Measurements from ENCODE around the gene FGB. TPM values are rescaled to one million over a fixed set of nuclear protein-coding genes. Genes with fewer than 3 reads are reported as not detected.
A peak's percentile ranks its signal among the peaks of the same experiment; 100 is the strongest.

The FGB gene
- total RNA-seq, 5 donors from 2014 or later (not counting 1 experiment from before 2014, with no cell fraction given), result 2.5 to 4.2 (median 3.0) TPM; not detected in 2

GRCh38 chr4:154618708-154619315 lies 56.0 kb downstream of the FGB start:
- Histone ChIP-seq H3K4me3 (ENCODE audit: control insufficient read depth in 1 of 2, extremely low read depth in 1 of 2, low read length in 1 of 2) (no peak overlapping the region), H3K27ac (ENCODE audit: low read length) (no peak overlapping the region), H3K27me3 (replicated peaks in 1 of 2; ENCODE audit: control insufficient read depth in 2 of 2, extremely low read depth in 1 of 2, insufficient read depth in 2 of 2, low read length in 1 of 2) (no peaks in the 10 kb centered on the region), H3K36me3 (ENCODE audit: control insufficient read depth in 2 of 2, extremely low read depth in 1 of 2, insufficient read depth in 1 of 2, low read length in 1 of 2) (no peaks in the 10 kb centered on the region), H3K9me3 (no peaks in the 10 kb centered on the region), H3K4me1 (ENCODE audit: control insufficient read depth in 1 of 2, extremely low read depth in 1 of 2, insufficient read depth in 2 of 2, low read length in 2 of 2) (no peaks in the 10 kb centered on the region)
- Mint-ChIP-seq H3K4me3 (no peak overlapping the region), H3K9me3 (no peaks in the 10 kb centered on the region), H3K27me3 (peaks cover 2 to 3% of the 10 kb centered on the region in 2 donors), H3K36me3 (no peaks in the 10 kb centered on the region), H3K4me1 (peaks cover 7 to 11% (median 10%) of the 10 kb centered on the region in 3 donors), H3K27ac (no peak overlapping the region)
- ChIA-PET CTCF (interaction anchor here (0.5 to 4.1 kb wide), 13 partner anchors 8 to 758 kb away, joined by 3 to 70 read pairs (median 3); partner anchors contain the start of gene PLRG1 (in 1 of the 2)), POLR2A (interaction anchor here in 1 of 2 donors (0.6 to 1.0 kb wide), 2 partner anchors 69 to 1363 kb away, joined by 5 to 6 read pairs; partner anchors contain the start of gene PLRG1)
- ATAC-seq (replicated peaks in 1 of 4) (peak in 3 of 4 experiments; percentile 36 to 62 (median 42)), DNase-seq (peak in 32 of 35 experiments; percentile 9 to 59 (median 30))
- no CpG with 5 or more reads among the region's 4 CpGs for WGBS (ENCODE audit: insufficient coverage)

DNA sequence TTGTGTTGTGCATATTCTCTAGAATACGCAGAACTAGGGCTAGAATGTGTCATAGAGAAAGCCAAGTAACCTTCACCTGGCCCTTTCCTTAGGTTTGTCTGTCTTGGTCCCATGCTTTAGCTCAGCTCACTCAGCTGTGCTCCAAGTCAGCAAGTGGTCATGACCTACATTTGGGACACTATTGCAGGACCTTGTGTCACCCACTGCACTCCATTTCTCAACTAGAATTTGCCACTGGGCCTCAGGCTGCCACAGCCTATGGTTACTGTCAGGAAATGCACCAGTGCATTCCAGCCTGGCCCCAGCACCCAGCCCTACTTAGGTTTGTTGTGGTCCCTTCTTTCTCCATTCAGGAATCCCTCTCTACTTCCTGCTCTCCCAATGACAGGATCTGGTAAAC lies 57.3 kb downstream of the FGB start:
- Histone ChIP-seq H3K4me1 (ENCODE audit: control insufficient read depth in 1 of 2, extremely low read depth in 1 of 2, insufficient read depth in 2 of 2, low read length in 2 of 2) (no peaks in the 10 kb centered on the region), H3K36me3 (ENCODE audit: control insufficient read depth in 2 of 2, extremely low read depth in 1 of 2, insufficient read depth in 1 of 2, low read length in 1 of 2) (no peaks in the 10 kb centered on the region), H3K4me3 (ENCODE audit: control insufficient read depth in 1 of 2, extremely low read depth in 1 of 2, low read length in 1 of 2) (no peak overlapping the region), H3K9me3 (no peaks in the 10 kb centered on the region), H3K27me3 (replicated peaks in 1 of 2; ENCODE audit: control insufficient read depth in 2 of 2, extremely low read depth in 1 of 2, insufficient read depth in 2 of 2, low read length in 1 of 2) (peaks cover under 1 to 3% of the 10 kb centered on the region in 2 experiments), H3K27ac (ENCODE audit: low read length) (no peak overlapping the region)
- 71% methylated on average over 1 of the region's 1 CpG for WGBS (ENCODE audit: insufficient coverage)
- Mint-ChIP-seq H3K36me3 (no peaks in the 10 kb centered on the region), H3K9me3 (no peaks in the 10 kb centered on the region), H3K27me3 (peaks cover 0 to 4% of the 10 kb centered on the region in 2 donors), H3K27ac (no peak overlapping the region), H3K4me1 (peaks cover 7 to 11% (median 10%) of the 10 kb centered on the region in 3 donors), H3K4me3 (no peak overlapping the region)
- CTCF ChIA-PET, result interaction anchor here (1.4 to 4.1 kb wide), 2 partner anchors 66 to 70 kb away, joined by 5 to 70 read pairs; partner anchors contain the start of gene PLRG1 (in 1 of the 2)
- no peak for DNase-seq
- POLR2A ChIA-PET, result interaction anchor here in 1 of 2 donors (0.6 kb wide), 1 partner anchor 107 kb away, joined by 7 read pairs; no protein-coding TSS in a partner anchor
- ATAC-seq (replicated peaks in 1 of 4), result no peak

Other genes with a start within 250 kb of the FGB start
- gene DCHS2, start 71.2 kb upstream of the FGB start, total RNA-seq, result under 1 TPM in 3 of 5 donors, not detected in 2; 0.09 to 0.44 (median 0.13) TPM
- gene PLRG1, start 12.6 kb upstream of the FGB start, total RNA-seq, result 10 to 100 TPM; 58.7 to 77.4 (median 62.7) TPM
- 1 to 10 TPM in 3 of 5 donors, not detected in 2; 4.6 to 6.9 (median 4.8) TPM for gene FGA, start 27.7 kb downstream of the FGB start, total RNA-seq
- gene FGG, start 49.6 kb downstream of the FGB start, total RNA-seq, result 1 to 10 TPM in 3 of 5 donors, not detected in 2; 1.7 to 4.9 (median 3.6) TPM
- not detected for gene LRAT, start 181.0 kb downstream of the FGB start, total RNA-seq
- gene RBM46, start 218.3 kb downstream of the FGB start, total RNA-seq, result not detected

All from T-cell (primary cell).